Type B pancreatic cell (in vitro differentiated cells): ENCODE measurements around the gene IGFBP1. TPM values are rescaled to one million over a fixed set of nuclear protein-coding genes. Genes with fewer than 3 reads are reported as not detected.

Experiments used
- DNase-seq: peaks from one replicate; pipeline ENCODE4 v3.0.0; 2021; ENCODE audit warnings: mixed read lengths; ENCODE audit not compliant: unreplicated experiment; ENCODE audit errors: extremely low spot score
- H3K27ac Mint-ChIP-seq: 2 replicates; pipeline ENCODE4 v1.8.0; 2021; ENCODE audit warnings: mild to moderate bottlenecking, mixed read lengths
- H3K27me3 Mint-ChIP-seq: 2 replicates; pipeline ENCODE4 v1.8.0; 2021; ENCODE audit warnings: mixed read lengths
- H3K36me3 Mint-ChIP-seq: 2 replicates; pipeline ENCODE4 v1.8.0; 2021; ENCODE audit warnings: mixed read lengths
- H3K4me1 Mint-ChIP-seq: one replicate; pipeline ENCODE4 v1.8.0; 2021; ENCODE audit warnings: mixed read lengths; ENCODE audit not compliant: unreplicated experiment
- H3K4me3 Mint-ChIP-seq: 2 replicates; pipeline ENCODE4 v1.8.0; 2021; ENCODE audit warnings: mild to moderate bottlenecking, mixed read lengths
- H3K9me3 Mint-ChIP-seq: 2 replicates; pipeline ENCODE4 v1.8.0; 2021; ENCODE audit warnings: mixed read lengths
- CTCF ChIP-seq: fragments of 200-600 bp; sonication (generic); conservative IDR thresholded peaks from 2 replicates; pipeline ENCODE4 v1.5.0; 2021; ENCODE audit warnings: antibody characterized with exemption, mild to moderate bottlenecking
- total RNA-seq: library from RNA; stranded (reverse); gene quantifications from 2 replicates; pipeline ENCODE4 v1.2.1, GENCODE V29; 2021; ENCODE audit warnings: low replicate concordance

IGFBP1 gene
- total RNA-seq, 1 donor from 2014 or later, result 0.75 TPM

GRCh38 chr7:45873035-45873354 is 15.3 kb upstream of the IGFBP1 start, which contains the start of gene CCDC201:
Gene CCDC201 (minus strand): TSS chr7:45873082. CDS start chr7:45873007, 75 bp downstream.
- no peak for TF ChIP-seq CTCF
- no peak within 1 kb of the TSS for H3K27ac Mint-ChIP-seq
- DNase-seq, result no peak
- H3K27me3 Mint-ChIP-seq, result no peaks in the 10 kb centered on the region
- H3K9me3 Mint-ChIP-seq, result no peaks in the 10 kb centered on the region
- no peaks in the 10 kb centered on the region for H3K4me1 Mint-ChIP-seq
- no peaks in the 10 kb centered on the region for H3K36me3 Mint-ChIP-seq
- no peak within 1 kb of the TSS for H3K4me3 Mint-ChIP-seq

- Mint-ChIP-seq H3K27me3 (no peaks in the 10 kb centered on the region), H3K36me3 (no peaks in the 10 kb centered on the region), H3K27ac (no peak overlapping the region), H3K9me3 (no peaks in the 10 kb centered on the region), H3K4me3 (no peak overlapping the region), H3K4me1 (no peaks in the 10 kb centered on the region)
- TF ChIP-seq CTCF, result no peak
- no peak for DNase-seq
Measured at GRCh38 chr7:45873355-45873754, 14.9 kb upstream of the IGFBP1 start.

- Mint-ChIP-seq H3K9me3 (peaks cover 5% of the 10 kb centered on the region), H3K4me3 (no peak overlapping the region), H3K4me1 (no peaks in the 10 kb centered on the region), H3K27me3 (no peaks in the 10 kb centered on the region), H3K27ac (no peak overlapping the region), H3K36me3 (no peaks in the 10 kb centered on the region)
- no peak for DNase-seq
- TF ChIP-seq CTCF, result no peak
Measured at GRCh38 chr7:45874408-45875131, 13.7 kb upstream of the IGFBP1 start.

- H3K27me3 Mint-ChIP-seq, result no peaks in the 10 kb centered on the region
- peaks cover 5% of the 10 kb centered on the region for H3K9me3 Mint-ChIP-seq
- H3K4me3 Mint-ChIP-seq, result no peak overlapping the region
- H3K36me3 Mint-ChIP-seq, result no peaks in the 10 kb centered on the region
- no peak for DNase-seq
- TF ChIP-seq CTCF, result no peak
- H3K4me1 Mint-ChIP-seq, result no peaks in the 10 kb centered on the region
- H3K27ac Mint-ChIP-seq, result no peak overlapping the region
Measured at GRCh38 chr7:45876519-45876918, 11.8 kb upstream of the IGFBP1 start.

- DNase-seq, result no peak
- Mint-ChIP-seq H3K4me1 (no peaks in the 10 kb centered on the region), H3K36me3 (no peaks in the 10 kb centered on the region), H3K4me3 (no peak overlapping the region), H3K9me3 (peaks cover 5% of the 10 kb centered on the region), H3K27ac (no peak overlapping the region), H3K27me3 (peaks cover 6% of the 10 kb centered on the region)
- no peak for TF ChIP-seq CTCF
Measured at GRCh38 chr7:45878457-45879144, 9.7 kb upstream of the IGFBP1 start.
